MM.1S (cell line): ENCODE measurements around the gene TRPV5.

Experiments
- DNase-seq: peaks from one replicate; pipeline ENCODE4 v3.0.0-alpha.2; 2015
- H2AFZ ChIP-seq: fragments of 300-600 bp; sonication (generic); 2 replicates; pipeline ENCODE4 v1.6.0; 2016; ENCODE audit warnings: antibody characterized with exemption, low read length
- H3F3A ChIP-seq: fragments of 300-600 bp; sonication (generic); 2 replicates; pipeline ENCODE4 v1.6.1; 2016; ENCODE audit warnings: mild to moderate bottlenecking, antibody characterized with exemption, low read length, moderate library complexity, mixed read lengths; ENCODE audit not compliant: insufficient read depth
- H3K27ac ChIP-seq: fragments of 300-600 bp; sonication (generic); 2 replicates; pipeline ENCODE4 v1.5.1; 2016; ENCODE audit warnings: mild to moderate bottlenecking, low read length
- H3K27me3 ChIP-seq: fragments of 300-600 bp; sonication (generic); replicated peaks from 2 replicates; pipeline ENCODE4 v1.6.0; 2016; ENCODE audit warnings: low read length; ENCODE audit not compliant: insufficient read depth
- H3K36me3 ChIP-seq: fragments of 300-600 bp; sonication (generic); replicated peaks from 2 replicates; pipeline ENCODE4 v1.6.1; 2016; ENCODE audit warnings: mild to moderate bottlenecking, low read length, mixed read lengths; ENCODE audit not compliant: insufficient read depth
- H3K4me1 ChIP-seq: fragments of 300-600 bp; sonication (generic); 2 replicates; pipeline ENCODE4 v1.6.1; 2016; ENCODE audit warnings: low read length, mixed read lengths
- H3K4me2 ChIP-seq: fragments of 300-600 bp; sonication (generic); 2 replicates; pipeline ENCODE4 v1.6.0; 2016; ENCODE audit warnings: low read depth, low read length
- H3K4me3 ChIP-seq: fragments of 300-600 bp; sonication (generic); 2 replicates; pipeline ENCODE4 v1.5.1; 2016; ENCODE audit warnings: low read length, mixed read lengths
- H3K79me2 ChIP-seq: fragments of 300-600 bp; sonication (generic); 2 replicates; pipeline ENCODE4 v1.6.1; 2016; ENCODE audit warnings: mixed run types, low read length, mixed read lengths
- H3K9ac ChIP-seq: fragments of 300-600 bp; sonication (generic); 2 replicates; pipeline ENCODE4 v1.6.1; 2016; ENCODE audit warnings: low read length, mixed read lengths
- H3K9me2 ChIP-seq: fragments of 300-600 bp; sonication (generic); replicated peaks from 2 replicates; pipeline ENCODE4 v1.6.1; 2016; ENCODE audit warnings: mild to moderate bottlenecking, low read length, mixed read lengths; ENCODE audit not compliant: insufficient read depth
- H3K9me3 ChIP-seq: fragments of 300-600 bp; sonication (generic); replicated peaks from 2 replicates; pipeline ENCODE4 v1.6.1; 2016; ENCODE audit warnings: mild to moderate bottlenecking, low read length, mixed read lengths; ENCODE audit not compliant: insufficient read depth
- H4K20me1 ChIP-seq: fragments of 300-600 bp; sonication (generic); 2 replicates; pipeline ENCODE4 v1.6.1; 2016; ENCODE audit warnings: mild to moderate bottlenecking, low read length, moderate library complexity, mixed read lengths; ENCODE audit not compliant: insufficient read depth
- EZH2 ChIP-seq: fragments of 300-600 bp; sonication (generic); optimal IDR thresholded peaks from 2 replicates; pipeline ENCODE3; 2017; ENCODE audit warnings: low read depth, mild to moderate bottlenecking, antibody characterized with exemption, low read length, mixed read lengths
- EZH2phosphoT487 ChIP-seq: fragments of 300-600 bp; sonication (generic); IDR thresholded peaks from 2 replicates; pipeline ENCODE4 v1.6.1; 2018; ENCODE audit warnings: antibody characterized with exemption, low read length
- TF ChIP-seq, protein P1 (sequence below): fragments of 300-600 bp; sonication (generic); IDR thresholded peaks from 2 replicates; pipeline ENCODE4 v1.5.1; 2016; ENCODE audit warnings: antibody characterized with exemption, low read length, mixed read lengths

Gene TRPV5

DNA sequence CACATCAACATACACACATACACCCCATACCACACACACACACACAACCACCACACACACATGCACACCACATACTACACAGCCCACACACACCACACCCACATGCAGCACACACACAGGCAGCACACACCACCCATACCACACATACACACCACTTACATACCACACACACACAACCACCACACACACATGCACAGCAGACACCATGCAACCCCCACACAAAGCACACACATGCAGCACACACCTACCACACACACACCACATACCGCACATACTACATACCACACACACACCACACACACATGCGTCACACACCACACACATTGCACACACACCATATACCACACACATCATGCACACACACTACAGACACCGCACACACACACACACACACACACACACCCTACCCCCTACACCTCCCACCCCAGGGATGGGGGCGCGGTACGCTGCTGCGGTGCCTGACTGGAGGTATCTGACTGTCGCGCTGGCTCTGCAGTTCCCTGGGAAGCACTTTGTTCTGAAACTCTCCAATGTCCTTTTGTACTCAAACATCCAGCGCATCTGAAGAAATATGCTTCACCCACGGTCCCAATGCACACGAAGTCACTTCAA is 42.6 kb downstream of the TRPV5 start:
- TF ChIP-seq EZH2: no peak
- TF ChIP-seq EZH2phosphoT487: no peak
- TF ChIP-seq, protein P1, sequence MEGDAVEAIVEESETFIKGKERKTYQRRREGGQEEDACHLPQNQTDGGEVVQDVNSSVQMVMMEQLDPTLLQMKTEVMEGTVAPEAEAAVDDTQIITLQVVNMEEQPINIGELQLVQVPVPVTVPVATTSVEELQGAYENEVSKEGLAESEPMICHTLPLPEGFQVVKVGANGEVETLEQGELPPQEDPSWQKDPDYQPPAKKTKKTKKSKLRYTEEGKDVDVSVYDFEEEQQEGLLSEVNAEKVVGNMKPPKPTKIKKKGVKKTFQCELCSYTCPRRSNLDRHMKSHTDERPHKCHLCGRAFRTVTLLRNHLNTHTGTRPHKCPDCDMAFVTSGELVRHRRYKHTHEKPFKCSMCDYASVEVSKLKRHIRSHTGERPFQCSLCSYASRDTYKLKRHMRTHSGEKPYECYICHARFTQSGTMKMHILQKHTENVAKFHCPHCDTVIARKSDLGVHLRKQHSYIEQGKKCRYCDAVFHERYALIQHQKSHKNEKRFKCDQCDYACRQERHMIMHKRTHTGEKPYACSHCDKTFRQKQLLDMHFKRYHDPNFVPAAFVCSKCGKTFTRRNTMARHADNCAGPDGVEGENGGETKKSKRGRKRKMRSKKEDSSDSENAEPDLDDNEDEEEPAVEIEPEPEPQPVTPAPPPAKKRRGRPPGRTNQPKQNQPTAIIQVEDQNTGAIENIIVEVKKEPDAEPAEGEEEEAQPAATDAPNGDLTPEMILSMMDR: no peak
- Histone ChIP-seq H3K36me3 (no peaks in the 10 kb centered on the region), H4K20me1 (no peaks in the 10 kb centered on the region), H3K27ac (no peak overlapping the region), H3K9ac (no peak overlapping the region), H3K79me2 (no peaks in the 10 kb centered on the region), H3K9me2 (no peaks in the 10 kb centered on the region), H3K4me1 (no peaks in the 10 kb centered on the region), H3K9me3 (no peaks in the 10 kb centered on the region), H3F3A (no peaks in the 10 kb centered on the region), H2AFZ (no peak overlapping the region), H3K4me2 (no peak overlapping the region), H3K27me3 (no peaks in the 10 kb centered on the region), H3K4me3 (no peak overlapping the region)
- no peak for DNase-seq

DNA sequence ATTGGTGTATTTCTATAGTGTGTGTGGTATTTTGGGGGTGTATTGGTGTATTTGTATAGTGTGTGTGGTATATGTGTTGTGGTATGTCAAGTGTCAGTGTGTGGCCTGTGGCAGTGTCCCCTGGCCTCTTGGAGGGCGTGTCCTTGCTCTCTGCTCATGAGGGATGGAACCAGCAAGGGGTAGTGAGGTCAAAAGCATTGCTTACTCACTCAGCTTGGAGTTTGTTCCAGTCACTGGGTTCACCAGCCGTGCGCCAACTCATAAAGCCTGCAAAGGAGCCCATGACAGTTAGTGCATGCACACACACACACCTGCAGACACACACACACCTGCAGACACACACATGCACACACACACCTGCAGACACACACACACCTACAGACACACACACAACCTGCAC is 43.7 kb downstream of the TRPV5 start:
- Histone ChIP-seq H3K27ac (no peak overlapping the region), H3K36me3 (no peaks in the 10 kb centered on the region), H3K4me2 (no peak overlapping the region), H3K9ac (no peak overlapping the region), H3F3A (no peaks in the 10 kb centered on the region), H3K79me2 (no peaks in the 10 kb centered on the region), H3K27me3 (no peaks in the 10 kb centered on the region), H2AFZ (no peak overlapping the region), H3K4me3 (no peak overlapping the region), H4K20me1 (no peaks in the 10 kb centered on the region), H3K9me2 (no peaks in the 10 kb centered on the region), H3K9me3 (no peaks in the 10 kb centered on the region), H3K4me1 (no peaks in the 10 kb centered on the region)
- no peak for DNase-seq
- no peak for TF ChIP-seq EZH2
- TF ChIP-seq, protein P1: no peak
- TF ChIP-seq EZH2phosphoT487: no peak

DNA sequence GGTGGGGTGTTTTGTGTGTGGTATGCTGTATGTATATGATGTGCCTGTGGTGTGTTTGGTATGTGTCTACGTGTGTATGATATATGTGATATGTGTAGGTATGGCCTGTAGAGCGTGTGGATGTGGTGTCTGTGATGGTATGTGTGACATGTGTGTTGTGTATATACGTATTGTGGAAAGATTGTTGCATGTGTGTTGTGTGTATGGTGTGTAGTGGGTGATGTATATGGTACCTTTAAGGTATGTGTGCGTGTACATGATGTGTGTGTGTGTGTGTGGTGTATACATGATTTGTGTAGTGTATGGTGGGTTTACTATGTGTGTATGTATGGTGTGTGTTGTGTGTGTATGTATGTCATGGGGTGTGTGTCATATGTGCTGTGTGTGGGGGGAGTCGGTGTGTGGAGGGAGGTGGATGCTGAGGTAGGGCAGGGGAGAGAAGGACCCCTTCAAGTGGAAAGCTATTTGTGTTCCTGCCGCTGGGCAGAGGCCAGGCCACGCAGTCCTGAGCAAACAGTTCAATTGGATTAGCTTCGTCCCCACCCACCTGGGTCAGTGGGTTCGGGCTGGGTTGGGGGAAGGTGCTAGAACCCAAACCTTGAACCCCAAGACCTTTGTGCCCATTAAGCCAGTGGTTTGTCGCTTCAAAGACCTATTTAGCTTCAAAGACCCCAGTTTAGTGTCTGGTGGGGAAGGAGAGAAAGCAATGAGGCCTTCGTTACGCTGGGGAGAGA is 46.1 kb downstream of the TRPV5 start:
- H3F3A ChIP-seq: no peaks in the 10 kb centered on the region
- no peak overlapping the region for H3K9ac ChIP-seq
- no peaks in the 10 kb centered on the region for H3K9me3 ChIP-seq
- H3K4me2 ChIP-seq: no peak overlapping the region
- no peaks in the 10 kb centered on the region for H3K36me3 ChIP-seq
- H3K9me2 ChIP-seq: no peaks in the 10 kb centered on the region
- no peak overlapping the region for H2AFZ ChIP-seq
- no peak overlapping the region for H3K4me3 ChIP-seq
- DNase-seq: no peak
- H3K4me1 ChIP-seq: no peaks in the 10 kb centered on the region
- TF ChIP-seq EZH2 (no peak), EZH2phosphoT487 (no peak)
- TF ChIP-seq, protein P1: no peak
- no peaks in the 10 kb centered on the region for H3K27me3 ChIP-seq
- H3K27ac ChIP-seq: no peak overlapping the region
- no peaks in the 10 kb centered on the region for H4K20me1 ChIP-seq
- H3K79me2 ChIP-seq: no peaks in the 10 kb centered on the region
